ENCODE measurements around the gene BNIP1.
"Not testable (repeated sequence)": the region's sequence is repeated elsewhere in the genome, so short reads cannot be mapped to it uniquely, and the experiment has no call there.

The BNIP1 gene

GRCh38 chr5:173144200-173145176 lies at the start of gene BNIP1:
BNIP1 (plus strand) TSS chr5:173144531; CDS start chr5:173144546, 15 bp downstream.
- DNase-seq (ENCODE audit: low read depth in 2 of 2) = peak; percentile 89 to 92

- no peak for DNase-seq (ENCODE audit: low read depth in 2 of 2)
These were observed 45.5 kb upstream of the BNIP1 start for GRCh38 chr5:173098787-173099186.

- no peak for DNase-seq (ENCODE audit: low read depth in 2 of 2)
These were observed 44.9 kb upstream of the BNIP1 start for GRCh38 chr5:173099461-173099860.

GRCh38 chr5:173101245-173101644 lies 43.1 kb upstream of the BNIP1 start:
- no peak for DNase-seq (ENCODE audit: low read depth in 2 of 2)

GRCh38 chr5:173103411-173103810 lies 40.9 kb upstream of the BNIP1 start:
- DNase-seq (ENCODE audit: low read depth in 2 of 2) = no peak

- DNase-seq (ENCODE audit: low read depth in 2 of 2) = no peak
These were observed 35.4 kb upstream of the BNIP1 start for GRCh38 chr5:173108914-173109313.

GRCh38 chr5:173114536-173114935 lies 29.8 kb upstream of the BNIP1 start:
- DNase-seq (ENCODE audit: low read depth in 2 of 2) = no peak

GRCh38 chr5:173119719-173120118 lies 24.6 kb upstream of the BNIP1 start:
- no peak for DNase-seq (ENCODE audit: low read depth in 2 of 2)

GRCh38 chr5:173123416-173123815 lies 20.9 kb upstream of the BNIP1 start:
- DNase-seq (ENCODE audit: low read depth in 2 of 2) = no peak

- not testable (repeated sequence) for DNase-seq (ENCODE audit: low read depth in 2 of 2)
These were observed 12.2 kb upstream of the BNIP1 start for GRCh38 chr5:173132166-173132565.

GRCh38 chr5:173138707-173139106 lies 5.6 kb upstream of the BNIP1 start:
- DNase-seq (ENCODE audit: low read depth in 2 of 2) = no peak

- no peak for DNase-seq (ENCODE audit: low read depth in 2 of 2)
These were observed 4.7 kb upstream of the BNIP1 start for GRCh38 chr5:173139631-173140030.

GRCh38 chr5:173140769-173141168 lies 3.6 kb upstream of the BNIP1 start:
- no peak for DNase-seq (ENCODE audit: low read depth in 2 of 2)

GRCh38 chr5:173143567-173143966 lies 764 bp upstream of the BNIP1 start:
- no peak for DNase-seq (ENCODE audit: low read depth in 2 of 2)

- DNase-seq (ENCODE audit: low read depth in 2 of 2) = no peak
These were observed 4.0 kb downstream of the BNIP1 start for GRCh38 chr5:173148354-173148753.

GRCh38 chr5:173152547-173152946 lies 8.2 kb downstream of the BNIP1 start:
- DNase-seq (ENCODE audit: low read depth in 2 of 2) = no peak

GRCh38 chr5:173153842-173154241 lies 9.5 kb downstream of the BNIP1 start:
- DNase-seq (ENCODE audit: low read depth in 2 of 2) = no peak

GRCh38 chr5:173154619-173155018 lies 10.3 kb downstream of the BNIP1 start:
- not testable (repeated sequence) for DNase-seq (ENCODE audit: low read depth in 2 of 2)

GRCh38 chr5:173155912-173156311 lies 11.6 kb downstream of the BNIP1 start:
- no peak for DNase-seq (ENCODE audit: low read depth in 2 of 2)

GRCh38 chr5:173158366-173158765 lies 14.0 kb downstream of the BNIP1 start:
- no peak for DNase-seq (ENCODE audit: low read depth in 2 of 2)

GRCh38 chr5:173159256-173159655 lies 14.9 kb downstream of the BNIP1 start:
- no peak for DNase-seq (ENCODE audit: low read depth in 2 of 2)

GRCh38 chr5:173161148-173161547 lies 16.8 kb downstream of the BNIP1 start:
- DNase-seq (ENCODE audit: low read depth in 2 of 2) = no peak

GRCh38 chr5:173163219-173163618 lies 18.9 kb downstream of the BNIP1 start:
- no peak for DNase-seq (ENCODE audit: low read depth in 2 of 2)

Data from stimulated activated CD8-positive, alpha-beta memory T cell treated with anti-CD3 and anti-CD28 coated beads, Interleukin-15, amount 100 ng/mL, for 48 hours (primary cell).